Activated T-cell treated with anti-CD3 and anti-CD28 coated beads, Interleukin-2, amount 50 U/mL, for 4 hours (primary cell): Measurements from ENCODE around the gene SUPT20H. TPM values are rescaled to one million over a fixed set of nuclear protein-coding genes. Genes with fewer than 3 reads are reported as not detected.

Source experiments
- ATAC-seq, 2 donors: fragments of 200-7000 bp; cut with Tn5 transposase; one replicate each; pipeline ENCODE4 v1.10.0; 2021
- DNase-seq: peaks from one replicate; pipeline ENCODE4 v3.0.0-alpha.2; 2020
- H3K27me3 Mint-ChIP-seq: one replicate; pipeline ENCODE4 v1.8.0; 2021; ENCODE audit warnings: low read depth, mixed read lengths
- H3K36me3 Mint-ChIP-seq: one replicate; pipeline ENCODE4 v1.8.0; 2022; ENCODE audit warnings: mixed read lengths; ENCODE audit not compliant: insufficient read depth
- H3K4me1 Mint-ChIP-seq: one replicate; pipeline ENCODE4 v1.8.0; 2021; ENCODE audit warnings: low read depth, mixed read lengths
- H3K4me3 Mint-ChIP-seq: one replicate; pipeline ENCODE4 v1.8.0; 2021; ENCODE audit warnings: mild to moderate bottlenecking, moderate library complexity, mixed read lengths
- H3K9me3 Mint-ChIP-seq: one replicate; pipeline ENCODE4 v1.8.0; 2021; ENCODE audit warnings: mixed read lengths
- total RNA-seq, 3 donors: library from RNA; stranded (reverse); gene quantifications; one replicate each; pipeline ENCODE4 v1.2.1, GENCODE V29; 2021

SUPT20H gene
- total RNA-seq, 3 donors from 2014 or later = 44.4 to 51.8 (median 45.6) TPM

DNA sequence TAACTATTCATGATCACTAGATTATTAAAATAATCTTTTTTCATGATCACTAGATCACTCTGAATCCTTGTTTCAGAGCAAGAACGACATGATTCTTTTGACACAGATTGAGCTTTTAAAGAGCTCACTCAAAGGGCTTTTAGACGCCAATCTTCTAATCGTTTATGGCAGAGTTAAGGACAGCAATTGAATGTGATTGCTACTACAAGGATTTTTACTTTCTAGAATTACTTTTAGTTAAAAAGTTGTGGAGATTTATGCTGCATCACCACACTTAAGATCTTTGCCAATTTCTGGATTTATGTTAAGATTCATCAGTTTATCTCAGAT lies 57.6 kb downstream of the SUPT20H start:
- Mint-ChIP-seq H3K4me3 (peak overlapping the region; percentile 100), H3K36me3 (peaks cover 23% of the 10 kb centered on the region), H3K4me1 (peaks cover 32% of the 10 kb centered on the region), H3K9me3 (no peaks in the 10 kb centered on the region), H3K27me3 (no peaks in the 10 kb centered on the region)
- no peak for DNase-seq
- ATAC-seq = no peak

GRCh38 chr13:36999054-36999714 lies 60.3 kb downstream of the SUPT20H start, which contains the start of gene ALG5:
ALG5 (minus strand) TSS chr13:36999340; CDS start chr13:36999300, 40 bp downstream.
- Mint-ChIP-seq H3K4me3 (peak within 1 kb of the TSS; percentile 100), H3K27me3 (no peaks in the 10 kb centered on the region), H3K9me3 (no peaks in the 10 kb centered on the region), H3K36me3 (peaks cover 24% of the 10 kb centered on the region), H3K4me1 (peaks cover 40% of the 10 kb centered on the region)
- DNase-seq (peak; percentile 86), ATAC-seq (peak; percentile 77 to 83)

GRCh38 chr13:36998624-36999041 lies 60.9 kb downstream of the SUPT20H start:
- Mint-ChIP-seq H3K4me3 (peak overlapping the region; percentile 100), H3K9me3 (no peaks in the 10 kb centered on the region), H3K4me1 (peaks cover 40% of the 10 kb centered on the region), H3K36me3 (peaks cover 23% of the 10 kb centered on the region), H3K27me3 (no peaks in the 10 kb centered on the region)
- ATAC-seq = peak in 1 of 2 donors; percentile 6
- DNase-seq = peak; percentile 10

- H3K36me3 Mint-ChIP-seq = peaks cover 25% of the 10 kb centered on the region
Observed at GRCh38 chr13:36997716-36998427, 61.6 kb downstream of the SUPT20H start.

GRCh38 chr13:36992362-36992761 lies 67.1 kb downstream of the SUPT20H start:
- DNase-seq (no peak), ATAC-seq (no peak)
- peaks cover 58% of the 10 kb centered on the region for H3K36me3 Mint-ChIP-seq
- no peaks in the 10 kb centered on the region for H3K9me3 Mint-ChIP-seq
- no peaks in the 10 kb centered on the region for H3K27me3 Mint-ChIP-seq
- H3K4me1 Mint-ChIP-seq = peaks cover 13% of the 10 kb centered on the region
- no peak overlapping the region for H3K4me3 Mint-ChIP-seq

More at GRCh38 chr13:36997716-36998427, 61.6 kb downstream of the SUPT20H start:
- DNase-seq = no peak
- ATAC-seq = no peak
- Mint-ChIP-seq H3K27me3 (no peaks in the 10 kb centered on the region), H3K9me3 (no peaks in the 10 kb centered on the region), H3K4me1 (peaks cover 37% of the 10 kb centered on the region), H3K4me3 (peak overlapping the region; percentile 100)

DNA sequence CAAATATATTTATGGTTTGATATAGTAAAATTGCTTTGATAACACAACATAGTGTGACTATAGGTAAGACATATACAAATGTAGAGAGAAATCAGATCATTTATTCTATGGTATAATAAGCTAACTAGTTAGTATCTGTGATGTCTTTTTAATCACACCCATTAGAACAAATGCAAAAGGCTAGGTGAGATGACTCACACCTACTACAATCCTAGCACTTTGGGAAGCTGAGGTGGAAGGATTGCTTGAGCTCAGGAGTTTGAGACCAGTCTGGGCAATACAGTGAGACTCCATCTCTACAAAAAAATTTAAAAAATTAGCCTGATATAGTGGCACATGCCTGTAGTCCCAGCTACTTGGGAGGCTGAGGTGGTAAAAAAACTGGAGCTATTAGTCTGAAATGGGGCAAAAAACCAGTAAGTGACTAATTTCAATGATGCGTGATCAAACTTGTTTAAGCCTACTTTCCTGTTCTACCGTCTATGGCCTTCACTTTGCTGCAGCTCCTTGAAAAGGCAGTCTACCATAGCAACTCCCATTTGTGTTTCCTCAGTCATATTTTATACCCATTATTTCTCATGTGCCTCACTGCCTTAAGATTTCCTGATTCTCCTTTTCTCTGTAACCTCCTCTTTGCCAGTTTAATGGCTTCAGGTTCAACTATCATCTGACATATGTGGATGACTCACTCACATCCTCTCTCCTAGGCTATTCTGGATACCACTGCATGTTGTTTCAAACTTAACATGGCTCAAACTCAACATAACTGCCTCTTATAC lies 72.8 kb downstream of the SUPT20H start:
- peaks cover 48% of the 10 kb centered on the region for H3K36me3 Mint-ChIP-seq
- no peak overlapping the region for H3K4me3 Mint-ChIP-seq
- no peak for DNase-seq
- no peak for ATAC-seq
- H3K4me1 Mint-ChIP-seq = no peaks in the 10 kb centered on the region
- no peaks in the 10 kb centered on the region for H3K9me3 Mint-ChIP-seq
- H3K27me3 Mint-ChIP-seq = no peaks in the 10 kb centered on the region

- Mint-ChIP-seq H3K4me1 (no peaks in the 10 kb centered on the region), H3K9me3 (no peaks in the 10 kb centered on the region), H3K27me3 (no peaks in the 10 kb centered on the region), H3K36me3 (peaks cover 23% of the 10 kb centered on the region), H3K4me3 (no peak overlapping the region)
- ATAC-seq (no peak), DNase-seq (no peak)
Observed at GRCh38 chr13:36981156-36981743, 78.2 kb downstream of the SUPT20H start.

DNA sequence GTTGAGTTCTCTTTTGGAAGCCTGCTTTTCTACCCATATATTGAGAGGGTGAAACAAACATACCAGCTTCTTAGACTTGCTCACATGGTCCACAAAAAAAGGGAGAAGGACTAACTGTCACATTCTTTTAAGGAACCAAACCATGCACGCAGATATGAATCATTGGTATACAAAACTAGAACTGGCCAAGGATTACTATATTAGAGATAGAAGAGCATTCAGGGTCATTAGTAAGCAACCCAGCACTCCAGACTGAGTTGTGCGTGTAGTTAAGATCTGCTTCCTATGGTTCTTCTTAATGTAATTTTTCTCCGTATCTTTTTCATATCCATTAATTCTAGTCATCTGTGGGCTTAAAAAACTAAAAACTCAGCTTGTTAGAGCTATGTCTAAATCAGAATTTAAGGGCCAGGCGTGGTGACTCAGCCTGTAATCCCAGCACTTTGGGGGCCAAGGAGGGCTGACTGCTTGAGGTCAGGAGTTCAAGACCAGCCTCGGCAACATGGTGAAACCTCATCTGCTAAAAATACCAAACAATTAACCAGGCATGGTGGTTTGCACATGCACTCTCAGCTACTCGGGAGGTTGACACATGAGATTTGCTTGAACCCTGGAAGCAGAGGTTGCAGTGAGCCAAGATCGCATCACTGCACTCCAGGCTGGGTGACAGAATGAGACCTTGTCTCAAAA lies 80.0 kb downstream of the SUPT20H start:
- no peak for DNase-seq
- ATAC-seq = no peak
- H3K36me3 Mint-ChIP-seq = peaks cover 25% of the 10 kb centered on the region
- no peaks in the 10 kb centered on the region for H3K4me1 Mint-ChIP-seq
- H3K27me3 Mint-ChIP-seq = no peaks in the 10 kb centered on the region
- peaks cover 4% of the 10 kb centered on the region for H3K9me3 Mint-ChIP-seq
- no peak overlapping the region for H3K4me3 Mint-ChIP-seq

DNA sequence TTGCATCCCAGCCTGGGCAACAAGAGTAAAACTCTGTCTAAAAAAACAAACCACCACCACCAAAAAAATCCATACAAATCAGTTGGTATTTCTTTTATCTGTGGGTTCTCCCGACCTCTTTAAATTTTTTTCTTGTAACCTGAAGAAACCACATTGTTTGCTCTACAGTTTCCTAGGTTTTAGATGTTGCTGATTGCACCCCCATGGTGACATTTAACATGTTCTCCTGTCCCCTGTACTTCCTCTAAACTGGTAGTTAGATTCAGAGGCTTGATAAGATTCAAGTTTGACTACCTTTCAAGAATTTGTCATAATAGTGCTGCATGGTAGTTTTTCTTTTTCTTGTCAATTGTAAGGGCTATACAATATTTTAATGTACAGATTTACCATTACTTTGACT lies 84.3 kb downstream of the SUPT20H start:
- no peak for ATAC-seq
- Mint-ChIP-seq H3K4me3 (no peak overlapping the region), H3K4me1 (peaks cover 2% of the 10 kb centered on the region), H3K9me3 (peaks cover 4% of the 10 kb centered on the region), H3K36me3 (peaks cover 27% of the 10 kb centered on the region), H3K27me3 (no peaks in the 10 kb centered on the region)
- DNase-seq = no peak

DNA sequence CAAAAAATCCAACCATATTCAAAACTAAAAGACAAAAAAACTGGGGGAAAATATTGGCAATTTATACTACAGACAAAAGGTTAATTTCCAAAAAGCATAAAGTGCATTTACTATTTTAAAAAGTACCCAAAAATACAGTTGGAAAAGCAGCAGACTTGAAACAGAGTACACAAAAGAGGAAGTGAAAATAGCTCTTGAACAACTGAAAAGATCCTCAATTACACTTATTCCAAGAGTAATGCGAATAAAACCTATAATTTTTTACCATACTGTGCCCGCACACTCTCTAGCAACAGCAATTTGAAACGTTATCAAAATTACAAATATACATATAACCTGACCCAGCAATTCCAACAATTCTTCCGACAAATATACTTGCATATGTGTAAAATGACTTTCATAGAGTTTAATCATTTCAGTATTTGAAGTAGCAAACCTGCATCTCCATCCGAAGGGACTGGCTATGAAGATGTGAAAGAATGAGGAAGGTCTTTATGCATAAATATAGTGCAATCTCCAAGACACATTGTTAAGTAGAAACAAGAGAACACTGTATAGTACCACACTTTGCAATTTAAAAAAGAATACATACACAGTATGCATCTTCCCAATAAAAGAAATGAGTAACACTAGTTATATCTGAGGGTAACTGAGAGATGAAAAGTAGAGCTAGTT lies 85.7 kb downstream of the SUPT20H start:
- Mint-ChIP-seq H3K27me3 (no peaks in the 10 kb centered on the region), H3K4me3 (no peak overlapping the region), H3K36me3 (peaks cover 30% of the 10 kb centered on the region), H3K9me3 (peaks cover 4% of the 10 kb centered on the region), H3K4me1 (peaks cover 2% of the 10 kb centered on the region)
- no peak for ATAC-seq
- no peak for DNase-seq

GRCh38 chr13:36973009-36973408 lies 86.5 kb downstream of the SUPT20H start:
- peaks cover 2% of the 10 kb centered on the region for H3K4me1 Mint-ChIP-seq
- H3K9me3 Mint-ChIP-seq = peaks cover 4% of the 10 kb centered on the region
- H3K36me3 Mint-ChIP-seq = peaks cover 36% of the 10 kb centered on the region
- ATAC-seq = no peak
- no peaks in the 10 kb centered on the region for H3K27me3 Mint-ChIP-seq
- DNase-seq = no peak
- no peak overlapping the region for H3K4me3 Mint-ChIP-seq

DNA sequence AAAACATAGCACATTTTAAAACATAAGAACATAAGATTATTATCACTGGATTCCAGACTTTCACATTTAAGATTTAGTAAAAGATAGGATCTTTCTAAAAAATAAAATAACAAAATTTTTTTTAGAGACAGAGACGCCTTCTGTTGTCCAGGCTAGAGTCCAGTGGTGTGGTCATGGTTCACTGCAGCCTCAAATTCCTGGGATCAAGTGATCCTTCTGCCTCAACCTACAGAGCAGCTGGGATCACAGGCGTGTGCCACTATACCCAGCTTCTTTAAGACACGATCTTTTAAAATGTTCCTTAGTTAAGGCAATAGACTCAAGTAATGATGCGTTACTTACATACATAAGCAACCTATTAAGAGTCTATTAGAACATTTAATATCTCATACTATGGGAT lies 93.1 kb downstream of the SUPT20H start:
- Mint-ChIP-seq H3K9me3 (no peaks in the 10 kb centered on the region), H3K27me3 (no peaks in the 10 kb centered on the region), H3K4me1 (no peaks in the 10 kb centered on the region), H3K4me3 (no peak overlapping the region), H3K36me3 (peaks cover 45% of the 10 kb centered on the region)
- DNase-seq (no peak), ATAC-seq (no peak)

- Mint-ChIP-seq H3K27me3 (no peaks in the 10 kb centered on the region), H3K4me3 (no peak overlapping the region), H3K36me3 (peaks cover 40% of the 10 kb centered on the region), H3K4me1 (no peaks in the 10 kb centered on the region), H3K9me3 (no peaks in the 10 kb centered on the region)
- ATAC-seq (no peak), DNase-seq (no peak)
Observed at GRCh38 chr13:36965767-36966166, 93.7 kb downstream of the SUPT20H start.
